ENCODE data around the gene GALNT18. TPM values are rescaled to one million over a fixed set of nuclear protein-coding genes. Genes with fewer than 3 reads are reported as not detected.

GALNT18 gene
- total RNA-seq, 1 donor from 2014 or later = 76.9 TPM

DNA sequence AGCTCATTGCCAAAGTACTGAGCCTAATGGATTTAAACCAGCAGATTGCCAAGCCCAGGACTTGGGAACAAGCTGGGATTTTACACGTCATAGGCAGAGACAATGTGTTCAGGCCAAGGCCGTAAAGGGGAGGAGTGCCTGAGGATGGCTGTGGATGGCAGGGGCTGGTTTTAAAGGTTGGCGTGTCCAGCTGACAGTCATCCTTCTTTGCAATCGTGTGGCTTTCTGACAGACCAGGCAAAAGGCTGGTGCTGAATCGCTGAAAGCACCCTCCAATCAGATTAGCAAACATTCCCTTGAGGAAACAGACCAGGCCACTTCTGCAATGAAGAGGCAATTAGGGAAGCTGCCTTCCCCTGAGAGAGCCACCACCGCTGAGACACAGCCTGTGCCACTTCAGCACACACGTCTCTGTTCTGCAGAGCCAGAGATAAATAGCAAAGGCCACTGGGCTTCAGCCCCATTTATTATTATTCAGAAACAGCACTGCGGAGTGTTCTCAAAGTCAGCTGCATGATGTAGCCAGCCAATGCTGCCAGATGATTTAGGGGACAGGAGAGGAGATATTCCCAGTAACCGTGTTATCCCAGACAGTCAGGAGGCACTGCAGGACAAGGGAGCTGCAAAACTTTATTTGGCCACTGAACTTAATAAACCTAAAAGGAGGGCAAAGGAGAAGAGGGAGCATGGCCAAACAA, 214.6 kb downstream of the GALNT18 start:
- H3K4me1 Mint-ChIP-seq (ENCODE audit: low read depth, unreplicated experiment) = peaks cover 64% of the 10 kb centered on the region
- H3K27me3 Mint-ChIP-seq (ENCODE audit: unreplicated experiment) = peaks cover 6% of the 10 kb centered on the region
- peak; percentile 65 for DNase-seq
- peak overlapping the region; percentile 91 for H3K27ac Mint-ChIP-seq (ENCODE audit: unreplicated experiment)
- peak overlapping the region; percentile 78 for H3K4me3 Mint-ChIP-seq (ENCODE audit: unreplicated experiment)
- TF ChIP-seq, protein P1, sequence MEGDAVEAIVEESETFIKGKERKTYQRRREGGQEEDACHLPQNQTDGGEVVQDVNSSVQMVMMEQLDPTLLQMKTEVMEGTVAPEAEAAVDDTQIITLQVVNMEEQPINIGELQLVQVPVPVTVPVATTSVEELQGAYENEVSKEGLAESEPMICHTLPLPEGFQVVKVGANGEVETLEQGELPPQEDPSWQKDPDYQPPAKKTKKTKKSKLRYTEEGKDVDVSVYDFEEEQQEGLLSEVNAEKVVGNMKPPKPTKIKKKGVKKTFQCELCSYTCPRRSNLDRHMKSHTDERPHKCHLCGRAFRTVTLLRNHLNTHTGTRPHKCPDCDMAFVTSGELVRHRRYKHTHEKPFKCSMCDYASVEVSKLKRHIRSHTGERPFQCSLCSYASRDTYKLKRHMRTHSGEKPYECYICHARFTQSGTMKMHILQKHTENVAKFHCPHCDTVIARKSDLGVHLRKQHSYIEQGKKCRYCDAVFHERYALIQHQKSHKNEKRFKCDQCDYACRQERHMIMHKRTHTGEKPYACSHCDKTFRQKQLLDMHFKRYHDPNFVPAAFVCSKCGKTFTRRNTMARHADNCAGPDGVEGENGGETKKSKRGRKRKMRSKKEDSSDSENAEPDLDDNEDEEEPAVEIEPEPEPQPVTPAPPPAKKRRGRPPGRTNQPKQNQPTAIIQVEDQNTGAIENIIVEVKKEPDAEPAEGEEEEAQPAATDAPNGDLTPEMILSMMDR (IDR thresholded peaks at IDR 0.05; ENCODE audit: partially characterized antibody, unreplicated experiment) = no peak
- H3K9me3 Mint-ChIP-seq (ENCODE audit: unreplicated experiment) = peaks cover 13% of the 10 kb centered on the region
- H3K36me3 Mint-ChIP-seq (ENCODE audit: unreplicated experiment) = no peaks in the 10 kb centered on the region

DNA sequence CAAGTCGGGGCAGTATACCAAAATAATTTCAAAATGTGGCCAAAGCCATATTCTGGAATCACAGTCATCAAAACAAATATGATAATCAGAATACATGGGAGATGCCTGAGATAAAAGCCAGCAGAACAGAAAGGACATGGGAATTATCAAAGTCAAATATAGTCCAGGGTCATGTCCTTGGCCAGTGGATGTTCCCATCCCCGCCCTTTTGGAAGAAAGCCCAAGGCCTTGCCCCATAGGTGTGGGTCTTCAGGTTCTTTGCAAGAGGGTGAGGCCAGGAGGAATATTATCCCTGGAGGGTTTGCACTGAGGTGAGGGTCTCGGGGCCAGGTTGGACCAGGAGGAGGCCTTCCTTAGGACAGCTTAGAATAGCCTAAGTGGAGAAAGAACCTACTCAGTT, 215.2 kb downstream of the GALNT18 start:
- Mint-ChIP-seq H3K9me3 (ENCODE audit: unreplicated experiment) (peaks cover 13% of the 10 kb centered on the region), H3K27ac (ENCODE audit: unreplicated experiment) (peak overlapping the region; percentile 91), H3K4me1 (ENCODE audit: low read depth, unreplicated experiment) (peaks cover 63% of the 10 kb centered on the region), H3K36me3 (ENCODE audit: unreplicated experiment) (no peaks in the 10 kb centered on the region), H3K4me3 (ENCODE audit: unreplicated experiment) (peak overlapping the region; percentile 78), H3K27me3 (ENCODE audit: unreplicated experiment) (peaks cover 6% of the 10 kb centered on the region)
- no peak for DNase-seq
- TF ChIP-seq, protein P1 (IDR thresholded peaks at IDR 0.05; ENCODE audit: partially characterized antibody, unreplicated experiment) = no peak

GRCh38 chr11:11403763-11404725, 217.8 kb downstream of the GALNT18 start:
- Mint-ChIP-seq H3K27ac (ENCODE audit: unreplicated experiment) (no peak overlapping the region), H3K27me3 (ENCODE audit: unreplicated experiment) (peaks cover under 1% of the 10 kb centered on the region), H3K9me3 (ENCODE audit: unreplicated experiment) (peaks cover 13% of the 10 kb centered on the region), H3K36me3 (ENCODE audit: unreplicated experiment) (no peaks in the 10 kb centered on the region), H3K4me1 (ENCODE audit: low read depth, unreplicated experiment) (peaks cover 49% of the 10 kb centered on the region), H3K4me3 (ENCODE audit: unreplicated experiment) (peak overlapping the region; percentile 42)
- DNase-seq = no peak
- TF ChIP-seq, protein P1 (IDR thresholded peaks at IDR 0.05; ENCODE audit: partially characterized antibody, unreplicated experiment) = no peak

- no peak overlapping the region for H3K4me3 Mint-ChIP-seq (ENCODE audit: unreplicated experiment)
- TF ChIP-seq, protein P1 (IDR thresholded peaks at IDR 0.05; ENCODE audit: partially characterized antibody, unreplicated experiment) = no peak
- peaks cover 2% of the 10 kb centered on the region for H3K27me3 Mint-ChIP-seq (ENCODE audit: unreplicated experiment)
- DNase-seq = no peak
- peaks cover 10% of the 10 kb centered on the region for H3K9me3 Mint-ChIP-seq (ENCODE audit: unreplicated experiment)
- H3K4me1 Mint-ChIP-seq (ENCODE audit: low read depth, unreplicated experiment) = peaks cover 39% of the 10 kb centered on the region
- H3K36me3 Mint-ChIP-seq (ENCODE audit: unreplicated experiment) = no peaks in the 10 kb centered on the region
- H3K27ac Mint-ChIP-seq (ENCODE audit: unreplicated experiment) = no peak overlapping the region
Measured at GRCh38 chr11:11401960-11402535, 219.8 kb downstream of the GALNT18 start.
